HG03135 (cell line): ENCODE data around the gene KSR1.

Source experiments
- ATAC-seq: cut with Tn5 transposase; IDR thresholded peaks from one replicate; pipeline ENCODE4 v1.9.1; 2021; ENCODE audit warnings: mild to moderate bottlenecking, moderate library complexity; ENCODE audit not compliant: unreplicated experiment

The KSR1 gene

DNA sequence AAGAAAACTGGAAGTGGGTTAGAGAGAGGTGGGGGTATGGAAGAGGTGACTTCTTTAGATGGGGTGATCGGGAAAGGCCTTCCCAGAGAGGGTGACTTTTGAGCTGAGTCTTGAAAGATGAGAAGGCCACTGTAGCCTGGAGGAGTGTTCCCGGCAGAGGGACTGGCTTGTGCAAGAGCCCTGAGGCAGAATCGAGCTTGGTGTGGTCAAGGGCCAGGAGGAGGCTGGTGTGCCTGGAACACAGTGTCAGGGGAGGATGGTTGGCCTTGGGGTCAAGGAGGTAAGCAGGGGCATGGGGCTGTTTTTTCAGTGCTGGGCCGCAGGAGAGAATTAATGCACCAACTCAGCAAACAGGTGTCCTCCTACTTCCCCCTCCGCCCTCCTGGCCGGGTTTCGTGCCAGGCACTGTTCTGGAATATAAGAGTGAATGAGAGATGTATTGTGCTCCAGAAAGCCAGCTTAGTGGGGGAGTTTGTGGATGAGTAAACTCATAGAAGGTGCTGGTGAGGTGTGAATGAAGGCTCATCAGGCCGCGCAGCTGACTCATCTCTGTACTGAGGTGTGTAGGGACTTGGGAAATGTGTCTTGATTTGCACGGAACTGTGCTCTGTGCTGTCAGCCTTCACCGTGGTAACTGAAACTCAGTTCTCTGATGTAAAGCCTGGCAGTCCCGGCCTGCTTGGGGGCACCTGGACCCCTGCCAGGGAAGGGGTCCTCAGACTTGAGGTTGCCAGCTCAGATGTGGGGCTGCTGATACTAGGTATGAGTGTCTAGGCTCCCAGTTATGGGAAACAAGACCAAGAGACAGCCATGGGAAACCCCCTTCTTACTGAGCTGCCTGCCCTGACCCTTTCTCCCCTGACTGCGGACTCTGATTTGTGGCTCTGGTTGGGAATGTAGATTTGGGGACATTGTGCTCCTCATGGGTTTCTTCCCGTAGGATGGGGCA, 15.3 kb downstream of the KSR1 start:
- ATAC-seq, result peak; percentile 59

DNA sequence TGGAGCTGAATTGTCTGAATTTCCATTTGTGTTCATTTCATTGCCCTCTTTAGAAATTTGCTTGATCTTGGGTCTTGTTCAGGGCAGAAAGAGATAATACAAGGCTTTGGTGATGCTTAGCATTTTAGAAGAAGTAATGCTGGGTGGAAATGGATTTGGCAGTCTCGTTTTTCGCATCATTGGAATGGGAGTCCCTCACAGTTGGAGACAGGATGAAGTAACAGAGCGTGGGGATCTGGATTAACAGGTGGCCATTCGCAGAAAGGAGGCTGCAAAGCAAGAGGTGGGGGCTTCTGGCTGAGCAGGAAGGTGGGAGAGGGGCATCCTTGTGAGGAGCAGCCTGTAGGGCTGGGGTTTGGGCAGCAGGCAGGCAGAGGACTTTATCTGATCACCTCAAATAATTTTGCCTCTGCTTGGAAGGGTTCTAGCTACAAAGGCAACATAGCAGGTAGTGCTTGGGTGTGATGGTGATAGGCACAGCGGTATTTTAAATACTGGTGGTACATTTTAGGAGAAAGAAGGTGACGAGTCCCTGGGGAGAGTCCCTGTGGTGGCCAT, 17.0 kb downstream of the KSR1 start:
- no peak for ATAC-seq

DNA sequence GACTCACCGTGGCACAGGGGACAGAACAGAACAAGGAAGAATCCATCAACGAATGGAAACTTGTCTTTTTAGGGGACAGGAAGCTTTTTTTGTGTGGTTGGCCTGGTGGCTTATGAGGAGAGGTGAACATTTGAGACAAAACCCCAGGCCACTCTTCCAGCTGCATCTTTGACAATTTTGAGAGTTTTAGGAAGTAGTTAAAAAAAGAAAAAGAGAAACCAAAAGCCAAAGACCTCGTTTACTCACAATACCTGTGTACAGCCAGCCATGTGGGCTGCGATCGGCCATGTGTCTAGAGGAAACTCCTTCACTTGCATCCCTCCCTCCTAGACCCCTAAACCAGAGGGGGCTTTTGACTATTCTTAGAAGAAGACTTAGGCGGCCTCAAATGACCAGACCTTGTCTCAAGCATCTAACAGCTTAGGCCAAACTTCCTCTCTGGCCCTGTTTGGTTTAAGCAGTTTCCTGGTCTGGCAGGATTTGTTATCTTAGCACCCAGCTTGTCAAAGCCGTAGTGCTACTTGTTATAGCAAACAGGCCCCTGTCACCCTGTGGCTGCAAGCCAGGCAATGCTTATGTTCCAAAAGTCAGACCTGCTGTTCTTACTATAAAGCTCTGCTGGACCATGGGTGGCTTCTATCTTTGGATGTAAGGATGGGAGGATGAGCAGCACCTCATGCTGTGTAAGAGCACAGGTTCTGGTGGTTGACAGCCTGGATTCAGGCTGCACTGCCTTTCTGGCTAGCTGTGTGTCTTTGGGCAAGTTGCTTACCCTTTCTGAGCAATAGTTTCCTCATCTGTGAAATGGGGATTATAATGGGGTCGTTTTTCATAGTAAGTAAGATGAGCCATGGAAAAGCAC, 17.7 kb downstream of the KSR1 start:
- peak; percentile 41 for ATAC-seq

GRCh38 chr17:27475070-27475673, 18.9 kb downstream of the KSR1 start:
- no peak for ATAC-seq

DNA sequence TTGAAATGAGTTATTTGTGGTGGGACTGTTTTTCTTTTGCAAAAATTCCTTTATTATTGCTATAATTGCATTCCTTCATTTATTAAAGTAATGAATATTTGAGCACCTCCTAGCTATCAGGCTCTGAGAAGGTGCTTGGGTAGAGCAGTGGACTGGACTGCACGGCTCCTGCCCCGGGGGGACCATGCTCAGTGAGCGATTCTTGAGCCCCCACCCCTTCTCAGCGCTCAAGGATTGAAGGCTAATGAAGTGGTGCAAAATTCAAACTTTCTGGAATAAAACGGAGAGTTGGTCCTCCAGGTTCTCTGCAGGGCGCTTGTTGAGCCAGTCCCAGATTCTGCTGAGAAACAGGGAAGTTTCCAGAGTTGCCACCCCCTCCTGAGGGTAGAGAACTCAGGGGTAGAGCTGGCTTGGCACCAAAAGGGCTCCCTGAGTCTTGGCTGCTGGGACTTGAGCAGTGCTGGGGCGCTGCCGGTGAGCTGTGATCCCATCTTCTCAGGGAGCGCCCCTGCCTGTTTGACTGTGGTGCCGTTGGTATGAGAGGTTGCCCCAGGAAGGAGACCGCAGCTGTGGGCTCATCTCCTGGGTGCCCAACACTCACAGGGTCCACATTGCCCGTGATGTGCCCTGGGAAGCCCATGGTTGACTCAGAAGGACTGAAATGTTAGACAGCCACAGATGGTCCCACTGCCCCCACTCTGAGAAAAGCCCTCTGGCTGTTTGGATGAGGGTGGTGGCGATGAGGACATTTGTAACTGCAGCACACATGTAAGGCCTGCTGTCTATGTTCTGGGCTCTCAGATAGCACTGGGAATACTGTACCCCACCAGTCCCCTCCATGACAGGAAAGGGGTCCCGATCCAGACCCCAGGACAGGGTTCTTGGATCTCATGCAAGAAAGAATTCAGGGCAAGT, 20.0 kb downstream of the KSR1 start:
- ATAC-seq, result no peak

DNA sequence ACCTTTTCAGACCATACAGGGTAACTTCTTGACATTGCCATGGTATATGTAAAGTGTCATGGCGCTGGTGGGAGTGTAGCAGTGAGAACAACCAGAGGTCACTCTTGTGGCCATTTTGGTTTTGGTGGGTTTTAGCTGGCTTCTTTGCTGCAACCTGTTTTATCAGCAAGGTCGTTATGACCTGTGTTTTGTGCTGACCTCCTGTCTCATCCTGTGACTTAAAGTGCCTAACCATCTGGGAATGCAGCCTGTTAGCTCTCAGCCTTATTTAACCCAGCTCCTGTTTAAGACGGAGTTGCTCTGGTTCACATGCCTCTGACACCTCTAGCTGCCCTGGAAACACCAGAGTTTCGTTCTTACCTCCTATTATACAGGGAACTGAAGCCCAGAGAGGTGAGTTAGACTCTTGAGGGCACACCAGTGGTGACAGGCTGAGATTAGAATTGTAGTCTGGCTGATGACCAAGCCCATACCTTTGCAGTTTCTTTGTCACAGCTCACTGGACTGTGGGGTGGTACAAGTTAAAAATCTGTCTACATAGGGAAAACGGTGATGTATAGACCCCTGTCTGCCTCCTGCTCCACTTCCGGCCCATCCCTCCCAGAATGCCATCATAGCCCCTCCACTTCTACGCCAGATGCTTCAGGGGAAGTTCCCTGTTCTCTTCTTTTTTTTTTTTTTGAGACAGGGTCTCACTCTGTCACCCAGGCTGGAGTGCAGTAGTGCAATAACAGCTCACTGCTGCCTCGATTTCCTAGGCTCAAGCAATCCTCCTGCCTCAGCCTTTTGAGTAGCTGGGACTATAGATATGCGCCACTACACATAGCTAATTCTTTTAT, 21.0 kb downstream of the KSR1 start:
- no peak for ATAC-seq

DNA sequence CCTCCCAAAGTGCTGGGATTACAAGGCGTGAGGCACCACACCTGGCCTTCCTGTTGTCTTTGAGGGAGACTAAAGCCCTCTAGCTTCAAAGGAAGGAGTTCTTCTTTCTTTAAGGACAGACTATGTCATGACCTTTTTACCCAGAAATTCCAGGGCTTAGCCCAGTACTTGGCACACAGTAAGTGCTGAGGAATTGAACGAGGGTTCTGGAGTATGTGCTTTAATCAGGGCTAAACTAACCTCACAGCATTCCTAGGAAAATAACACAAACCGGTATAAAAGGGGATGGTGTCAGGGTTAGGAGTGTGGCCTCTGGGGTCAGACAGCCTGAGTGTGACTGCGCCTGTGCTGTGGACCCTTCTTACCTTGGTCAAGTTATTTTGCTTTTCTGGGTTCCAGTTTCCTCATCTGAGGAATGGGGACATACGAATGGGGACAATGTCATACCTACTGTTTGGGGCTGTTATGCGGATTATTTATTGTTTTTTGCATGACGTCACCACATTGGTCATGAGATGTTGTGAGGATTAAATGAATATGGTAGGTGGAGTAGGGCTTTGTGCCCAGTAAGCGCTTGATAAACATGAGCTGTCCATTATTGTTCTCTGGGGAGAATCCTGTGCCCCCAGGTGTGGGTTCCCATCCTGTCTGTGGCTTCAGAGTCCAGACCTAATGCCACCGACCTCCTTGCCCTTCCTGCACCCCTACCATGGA, 21.9 kb downstream of the KSR1 start:
- no peak for ATAC-seq

DNA sequence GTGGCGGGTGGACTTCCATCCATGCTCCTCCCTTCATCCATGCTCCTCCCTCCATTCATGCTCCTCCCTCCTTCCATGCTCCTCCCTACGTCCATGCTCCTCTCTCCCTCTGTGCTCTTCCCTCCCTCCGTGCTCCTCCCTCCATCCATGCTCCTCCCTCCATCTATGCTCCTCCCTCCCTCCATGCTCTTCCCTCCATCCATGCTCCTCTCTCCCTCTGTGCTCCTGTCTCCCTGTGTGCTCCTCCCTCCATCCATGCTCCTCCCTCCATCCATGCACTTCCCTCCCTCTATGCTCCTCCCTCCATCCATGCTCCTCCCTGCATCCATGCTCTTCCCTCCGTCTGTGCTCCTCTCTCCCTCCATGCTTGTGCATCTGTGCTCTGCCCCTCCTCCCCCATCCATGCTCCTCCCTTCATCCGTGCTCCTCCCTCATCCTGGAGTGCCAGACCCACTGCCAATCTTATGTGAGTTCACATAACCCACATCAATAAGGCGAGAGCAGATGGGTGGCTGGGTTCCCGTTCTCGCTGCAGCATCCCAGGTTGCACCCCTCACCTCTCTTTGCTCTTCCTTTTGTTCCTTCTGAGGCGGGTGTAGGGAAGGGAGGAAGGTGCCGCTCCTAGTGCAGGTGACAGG, 22.8 kb downstream of the KSR1 start:
- ATAC-seq, result no peak

DNA sequence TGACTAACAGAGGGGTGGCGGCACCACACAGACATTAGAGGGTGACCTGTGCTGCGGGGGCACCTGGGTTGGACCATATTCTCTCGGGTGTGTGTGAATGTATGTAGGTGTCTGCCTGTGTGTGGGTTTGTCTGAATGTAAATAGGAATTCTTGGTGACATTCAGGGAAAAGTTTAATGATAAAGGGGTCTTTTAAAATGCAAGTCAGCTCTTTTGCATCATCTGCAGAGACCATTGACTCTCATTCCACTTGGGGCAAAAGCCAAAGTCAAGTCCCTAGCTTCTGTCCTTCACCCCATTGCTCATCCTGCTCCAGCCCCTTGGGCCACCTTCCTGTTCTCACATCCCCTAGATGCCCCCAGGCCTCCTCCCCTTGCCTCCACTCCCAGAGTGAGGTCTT, 23.6 kb downstream of the KSR1 start:
- no peak for ATAC-seq

DNA sequence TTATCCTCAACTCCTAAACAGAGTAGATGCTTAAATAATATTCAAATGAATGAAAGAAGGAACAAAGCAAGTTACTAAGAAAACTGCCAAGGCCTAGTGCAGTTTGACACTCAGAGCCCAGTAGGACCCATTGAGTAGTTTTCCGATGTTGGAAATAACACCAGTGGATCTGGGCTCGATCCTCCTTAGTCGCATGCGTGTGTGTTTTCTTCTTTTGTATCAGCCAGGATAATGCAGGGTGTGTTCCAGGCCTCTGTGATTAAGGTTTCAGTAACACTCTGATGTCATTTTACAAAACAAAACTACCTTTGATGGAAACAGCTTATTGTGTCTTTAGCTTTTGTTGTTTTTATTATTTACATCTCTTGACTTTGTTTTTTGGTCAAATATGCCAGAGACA, 24.5 kb downstream of the KSR1 start:
- no peak for ATAC-seq

DNA sequence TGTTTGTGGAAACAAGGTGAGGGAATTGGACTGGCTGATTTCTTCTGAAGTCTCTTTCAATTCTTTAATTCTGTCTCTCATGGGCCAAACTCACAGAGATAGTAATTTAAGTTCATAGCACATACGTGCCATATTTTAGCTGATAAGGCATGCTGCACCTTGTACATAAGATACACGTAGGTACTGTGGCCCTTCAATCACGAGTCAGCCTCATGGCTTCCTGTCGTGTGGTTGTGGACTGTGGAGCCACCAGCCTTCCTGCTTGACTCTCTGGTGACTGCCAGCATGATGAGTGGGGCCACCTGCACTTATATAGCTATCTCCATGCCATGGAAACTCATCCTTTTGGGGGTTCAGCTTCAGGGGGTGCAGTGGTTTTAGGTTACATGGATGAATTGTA, 25.1 kb downstream of the KSR1 start:
- ATAC-seq, result peak; percentile 68

DNA sequence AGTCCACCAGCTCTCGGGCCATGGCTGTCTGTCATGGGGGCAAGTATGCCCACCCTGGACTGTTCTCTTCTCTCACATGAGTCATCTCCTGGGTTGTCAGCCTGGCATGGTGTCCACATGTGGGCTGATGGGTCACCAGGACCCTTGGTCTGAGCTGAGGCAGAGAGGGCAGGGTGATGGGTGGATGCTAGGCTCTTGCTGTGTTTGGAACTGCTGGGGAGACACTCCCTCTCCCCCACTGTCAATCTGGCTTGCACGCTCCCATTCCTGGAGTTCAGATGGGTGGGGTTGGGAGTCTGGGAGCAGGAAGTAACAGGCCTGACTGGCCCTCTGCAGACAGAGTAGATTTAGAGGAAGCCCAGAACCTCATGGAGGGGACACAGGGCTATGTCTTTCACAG, 28.9 kb downstream of the KSR1 start:
- ATAC-seq, result no peak

DNA sequence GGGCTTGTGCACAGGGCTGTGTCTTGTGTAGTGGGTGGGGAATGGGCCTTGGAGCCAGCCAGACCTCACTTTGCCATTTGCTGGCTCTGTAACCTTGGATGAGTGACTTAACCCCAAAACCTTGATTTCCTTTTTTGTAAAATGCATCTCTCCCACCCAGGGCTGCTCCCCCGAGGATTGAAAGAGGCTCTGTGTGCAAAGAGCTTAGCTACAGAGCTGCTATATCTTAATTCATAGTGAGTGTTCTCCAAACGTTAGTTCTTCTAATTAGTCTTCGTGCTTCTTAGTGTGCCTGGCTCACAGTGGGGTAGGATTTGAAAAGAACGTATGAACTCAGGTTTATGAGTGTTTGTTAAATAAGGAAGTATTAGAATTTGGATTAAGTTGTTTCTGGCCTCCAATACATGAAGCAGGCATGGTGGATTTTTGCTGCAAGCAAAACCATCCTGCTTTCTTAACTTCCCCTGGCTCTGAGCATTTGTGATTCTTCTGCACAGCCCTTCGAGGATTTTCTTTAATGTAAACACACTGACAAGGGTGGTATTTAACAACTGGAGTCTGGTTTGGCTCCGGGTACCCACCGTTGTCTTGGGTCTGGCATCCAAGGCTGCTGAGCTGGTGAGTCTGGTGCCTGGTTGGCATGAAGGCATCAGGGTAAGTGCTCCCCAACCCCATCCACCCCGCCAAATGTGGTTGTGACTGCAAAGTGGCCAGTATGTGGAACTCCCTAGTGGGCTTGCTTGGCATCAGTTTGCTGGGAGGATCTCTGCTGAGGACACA, 29.7 kb downstream of the KSR1 start:
- no peak for ATAC-seq

GRCh38 chr17:27486741-27487140, 30.5 kb downstream of the KSR1 start:
- no peak for ATAC-seq

DNA sequence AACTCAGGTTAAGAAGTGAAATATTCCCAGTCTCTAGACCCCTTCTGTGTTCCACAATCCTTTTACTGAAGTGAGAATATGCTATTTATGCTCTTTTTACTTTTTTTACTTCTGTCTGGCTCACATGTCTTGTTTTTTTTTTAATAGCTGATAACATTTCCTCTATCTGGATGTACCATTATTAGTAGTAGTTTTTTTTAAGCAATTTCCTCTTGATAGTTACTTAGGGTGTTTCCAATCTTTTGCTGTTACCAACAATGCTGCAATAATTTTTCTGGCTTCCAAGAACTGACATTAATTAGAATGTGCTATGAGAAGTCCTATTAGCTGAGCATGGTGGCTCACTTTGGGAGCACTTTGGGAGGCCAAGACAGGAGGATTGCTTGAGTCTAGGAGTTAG, 32.0 kb downstream of the KSR1 start:
- ATAC-seq, result no peak

DNA sequence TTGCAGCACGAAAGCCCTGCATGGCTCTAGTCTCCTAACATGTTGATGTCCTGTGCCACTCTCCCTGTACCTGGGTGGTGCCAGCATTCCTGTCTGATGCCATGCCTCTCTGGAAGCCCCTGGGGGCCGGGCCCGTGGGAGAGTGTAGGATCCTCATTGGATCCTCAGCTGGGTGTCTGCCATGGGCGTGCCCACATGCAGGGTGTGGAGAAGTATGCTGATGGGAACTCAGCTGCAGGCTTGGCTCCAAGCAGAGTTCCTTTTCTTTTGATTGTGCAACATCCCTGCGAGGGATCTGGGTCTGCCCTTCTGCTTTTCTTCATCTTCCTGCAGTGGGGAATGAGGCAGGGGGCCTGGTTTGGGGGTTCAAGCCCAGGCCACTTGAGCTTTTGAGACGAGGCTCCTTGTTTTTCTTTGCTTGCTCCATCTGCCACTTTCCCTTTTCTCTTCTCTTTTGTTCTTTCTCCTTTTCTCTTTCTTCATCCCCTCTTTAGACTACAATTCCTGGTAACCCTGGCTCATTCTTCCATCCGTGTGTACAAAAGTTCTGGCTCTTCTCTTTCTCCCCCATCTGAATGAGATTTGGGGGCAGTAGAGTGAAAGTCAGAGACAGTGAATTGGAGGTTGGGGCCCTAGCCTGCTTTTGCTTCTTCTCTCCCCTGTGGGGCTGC, 32.9 kb downstream of the KSR1 start:
- no peak for ATAC-seq

DNA sequence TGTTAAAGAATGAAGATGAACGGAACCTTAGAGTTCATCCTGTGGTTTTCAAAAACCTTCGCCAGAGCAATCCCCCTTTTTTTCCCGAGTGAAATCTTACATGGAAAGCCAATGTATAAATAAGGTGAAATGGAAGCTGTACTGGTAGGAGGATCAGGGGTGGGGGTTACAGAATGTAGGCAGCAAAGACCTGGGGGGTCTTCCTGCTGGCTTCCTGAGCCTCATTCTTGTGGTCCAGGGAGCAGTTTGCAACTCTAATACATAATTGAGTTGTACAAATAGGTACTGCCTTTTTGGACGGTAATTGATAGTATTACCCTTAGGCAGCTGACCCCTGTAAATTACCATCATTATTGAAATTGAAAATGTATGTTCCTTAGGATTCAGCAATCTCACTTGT, 34.1 kb downstream of the KSR1 start:
- ATAC-seq, result no peak
